ENCODE measurements around the gene MYO5A. TPM values are rescaled to one million over a fixed set of nuclear protein-coding genes. Genes with fewer than 3 reads are reported as not detected.

Gene MYO5A
- total RNA-seq, 1 experiment from 2014 or later, result 29.2 TPM

DNA sequence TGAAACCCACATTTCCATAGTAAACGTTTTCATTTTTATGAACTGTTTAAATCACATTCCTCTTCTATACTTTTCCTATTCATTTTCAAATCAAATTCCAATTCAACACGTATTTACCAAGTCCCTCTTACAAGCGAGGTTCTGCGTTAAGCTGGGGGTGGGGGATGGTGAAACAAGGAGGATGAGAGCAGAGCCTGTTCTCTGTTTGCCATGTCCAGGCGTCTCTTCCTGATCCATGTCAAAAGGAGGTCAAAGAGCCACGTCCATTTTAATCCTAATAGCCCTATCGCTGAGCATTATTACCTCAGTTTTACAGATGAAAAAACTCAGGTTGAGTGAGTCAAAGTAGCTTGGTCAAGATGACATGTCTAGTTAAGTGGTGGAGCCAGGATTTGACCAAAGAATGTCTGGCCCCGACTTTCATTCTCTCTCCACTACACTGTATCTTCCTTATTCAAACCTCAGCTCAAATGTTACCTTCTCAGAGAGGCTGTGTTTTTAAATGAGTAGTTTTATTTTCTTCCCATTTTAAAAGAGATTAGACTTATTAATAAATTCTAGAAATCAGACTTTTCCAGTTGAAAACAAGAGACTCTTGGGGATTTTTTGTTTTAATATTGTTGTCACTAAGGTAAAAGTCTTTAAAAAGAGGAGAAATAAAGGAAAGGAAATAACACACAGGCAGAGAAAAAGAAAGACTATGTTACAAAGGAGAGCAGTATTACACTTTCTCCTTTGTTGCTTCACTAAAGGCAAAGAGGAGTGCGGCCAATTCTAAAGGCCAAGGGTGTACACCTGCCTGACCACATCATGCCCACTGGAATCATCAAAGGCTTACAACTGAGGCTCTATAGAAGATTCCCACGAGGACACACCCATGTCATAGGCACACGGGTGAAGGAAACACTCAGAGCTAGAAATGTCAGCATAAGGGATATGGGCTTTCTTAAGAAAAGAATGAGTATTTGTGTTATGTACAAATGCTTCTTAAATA is 42.4 kb downstream of the MYO5A start (continued):
- TF ChIP-seq, protein P1, sequence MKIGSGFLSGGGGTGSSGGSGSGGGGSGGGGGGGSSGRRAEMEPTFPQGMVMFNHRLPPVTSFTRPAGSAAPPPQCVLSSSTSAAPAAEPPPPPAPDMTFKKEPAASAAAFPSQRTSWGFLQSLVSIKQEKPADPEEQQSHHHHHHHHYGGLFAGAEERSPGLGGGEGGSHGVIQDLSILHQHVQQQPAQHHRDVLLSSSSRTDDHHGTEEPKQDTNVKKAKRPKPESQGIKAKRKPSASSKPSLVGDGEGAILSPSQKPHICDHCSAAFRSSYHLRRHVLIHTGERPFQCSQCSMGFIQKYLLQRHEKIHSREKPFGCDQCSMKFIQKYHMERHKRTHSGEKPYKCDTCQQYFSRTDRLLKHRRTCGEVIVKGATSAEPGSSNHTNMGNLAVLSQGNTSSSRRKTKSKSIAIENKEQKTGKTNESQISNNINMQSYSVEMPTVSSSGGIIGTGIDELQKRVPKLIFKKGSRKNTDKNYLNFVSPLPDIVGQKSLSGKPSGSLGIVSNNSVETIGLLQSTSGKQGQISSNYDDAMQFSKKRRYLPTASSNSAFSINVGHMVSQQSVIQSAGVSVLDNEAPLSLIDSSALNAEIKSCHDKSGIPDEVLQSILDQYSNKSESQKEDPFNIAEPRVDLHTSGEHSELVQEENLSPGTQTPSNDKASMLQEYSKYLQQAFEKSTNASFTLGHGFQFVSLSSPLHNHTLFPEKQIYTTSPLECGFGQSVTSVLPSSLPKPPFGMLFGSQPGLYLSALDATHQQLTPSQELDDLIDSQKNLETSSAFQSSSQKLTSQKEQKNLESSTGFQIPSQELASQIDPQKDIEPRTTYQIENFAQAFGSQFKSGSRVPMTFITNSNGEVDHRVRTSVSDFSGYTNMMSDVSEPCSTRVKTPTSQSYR (CRISPR knock-in tag; IDR thresholded peaks at IDR 0.05), result no peak
- TF ChIP-seq TEAD1 (CRISPR knock-in tag; IDR thresholded peaks at IDR 0.05) (no peak), TCF7 (CRISPR knock-in tag; IDR thresholded peaks at IDR 0.05; ENCODE audit: low read depth) (no peak), ZNF121 (CRISPR knock-in tag; IDR thresholded peaks at IDR 0.05) (no peak), JUN (CRISPR knock-in tag; IDR thresholded peaks at IDR 0.05) (no peak), NR1H2 (CRISPR knock-in tag; IDR thresholded peaks at IDR 0.05) (no peak), USF2 (CRISPR knock-in tag; IDR thresholded peaks at IDR 0.05) (no peak)
- TF ChIP-seq, protein P2, sequence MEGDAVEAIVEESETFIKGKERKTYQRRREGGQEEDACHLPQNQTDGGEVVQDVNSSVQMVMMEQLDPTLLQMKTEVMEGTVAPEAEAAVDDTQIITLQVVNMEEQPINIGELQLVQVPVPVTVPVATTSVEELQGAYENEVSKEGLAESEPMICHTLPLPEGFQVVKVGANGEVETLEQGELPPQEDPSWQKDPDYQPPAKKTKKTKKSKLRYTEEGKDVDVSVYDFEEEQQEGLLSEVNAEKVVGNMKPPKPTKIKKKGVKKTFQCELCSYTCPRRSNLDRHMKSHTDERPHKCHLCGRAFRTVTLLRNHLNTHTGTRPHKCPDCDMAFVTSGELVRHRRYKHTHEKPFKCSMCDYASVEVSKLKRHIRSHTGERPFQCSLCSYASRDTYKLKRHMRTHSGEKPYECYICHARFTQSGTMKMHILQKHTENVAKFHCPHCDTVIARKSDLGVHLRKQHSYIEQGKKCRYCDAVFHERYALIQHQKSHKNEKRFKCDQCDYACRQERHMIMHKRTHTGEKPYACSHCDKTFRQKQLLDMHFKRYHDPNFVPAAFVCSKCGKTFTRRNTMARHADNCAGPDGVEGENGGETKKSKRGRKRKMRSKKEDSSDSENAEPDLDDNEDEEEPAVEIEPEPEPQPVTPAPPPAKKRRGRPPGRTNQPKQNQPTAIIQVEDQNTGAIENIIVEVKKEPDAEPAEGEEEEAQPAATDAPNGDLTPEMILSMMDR (IDR thresholded peaks at IDR 0.05), result no peak
- TF ChIP-seq, protein P3, sequence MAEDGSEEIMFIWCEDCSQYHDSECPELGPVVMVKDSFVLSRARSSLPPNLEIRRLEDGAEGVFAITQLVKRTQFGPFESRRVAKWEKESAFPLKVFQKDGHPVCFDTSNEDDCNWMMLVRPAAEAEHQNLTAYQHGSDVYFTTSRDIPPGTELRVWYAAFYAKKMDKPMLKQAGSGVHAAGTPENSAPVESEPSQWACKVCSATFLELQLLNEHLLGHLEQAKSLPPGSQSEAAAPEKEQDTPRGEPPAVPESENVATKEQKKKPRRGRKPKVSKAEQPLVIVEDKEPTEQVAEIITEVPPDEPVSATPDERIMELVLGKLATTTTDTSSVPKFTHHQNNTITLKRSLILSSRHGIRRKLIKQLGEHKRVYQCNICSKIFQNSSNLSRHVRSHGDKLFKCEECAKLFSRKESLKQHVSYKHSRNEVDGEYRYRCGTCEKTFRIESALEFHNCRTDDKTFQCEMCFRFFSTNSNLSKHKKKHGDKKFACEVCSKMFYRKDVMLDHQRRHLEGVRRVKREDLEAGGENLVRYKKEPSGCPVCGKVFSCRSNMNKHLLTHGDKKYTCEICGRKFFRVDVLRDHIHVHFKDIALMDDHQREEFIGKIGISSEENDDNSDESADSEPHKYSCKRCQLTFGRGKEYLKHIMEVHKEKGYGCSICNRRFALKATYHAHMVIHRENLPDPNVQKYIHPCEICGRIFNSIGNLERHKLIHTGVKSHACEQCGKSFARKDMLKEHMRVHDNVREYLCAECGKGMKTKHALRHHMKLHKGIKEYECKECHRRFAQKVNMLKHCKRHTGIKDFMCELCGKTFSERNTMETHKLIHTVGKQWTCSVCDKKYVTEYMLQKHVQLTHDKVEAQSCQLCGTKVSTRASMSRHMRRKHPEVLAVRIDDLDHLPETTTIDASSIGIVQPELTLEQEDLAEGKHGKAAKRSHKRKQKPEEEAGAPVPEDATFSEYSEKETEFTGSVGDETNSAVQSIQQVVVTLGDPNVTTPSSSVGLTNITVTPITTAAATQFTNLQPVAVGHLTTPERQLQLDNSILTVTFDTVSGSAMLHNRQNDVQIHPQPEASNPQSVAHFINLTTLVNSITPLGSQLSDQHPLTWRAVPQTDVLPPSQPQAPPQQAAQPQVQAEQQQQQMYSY (CRISPR knock-in tag; IDR thresholded peaks at IDR 0.05), result no peak

GRCh38 chr15:52485290-52485689 is 43.4 kb downstream of the MYO5A start:
- Mint-ChIP-seq H3K4me1 (peaks cover 55% of the 10 kb centered on the region), H3K9me3 (no peaks in the 10 kb centered on the region), H3K36me3 (no peaks in the 10 kb centered on the region), H3K27me3 (ENCODE audit: low read depth) (no peaks in the 10 kb centered on the region), H3K27ac (no peak overlapping the region), H3K4me3 (no peak overlapping the region)
- DNase-seq (ENCODE audit: low spot score), result no peak
- ATAC-seq, result no peak
- ChIA-PET POLR2A (no interaction called here), CTCF (no interaction called here)
- TF ChIP-seq E2F1 (CRISPR knock-in tag; IDR thresholded peaks at IDR 0.05) (no peak), ZNF396 (CRISPR knock-in tag; IDR thresholded peaks at IDR 0.05; ENCODE audit: borderline replicate concordance) (no peak), ZNF423 (CRISPR knock-in tag; IDR thresholded peaks at IDR 0.05) (no peak), PRRX2 (CRISPR knock-in tag; IDR thresholded peaks at IDR 0.05) (no peak), NFATC4 (CRISPR knock-in tag; IDR thresholded peaks at IDR 0.05) (no peak), FOXJ3 (CRISPR knock-in tag; IDR thresholded peaks at IDR 0.05; ENCODE audit: borderline replicate concordance) (no peak), FOXK1 (CRISPR knock-in tag; IDR thresholded peaks at IDR 0.05) (no peak), CDX4 (CRISPR knock-in tag; IDR thresholded peaks at IDR 0.05; ENCODE audit: borderline replicate concordance) (no peak), ZNF416 (CRISPR knock-in tag; IDR thresholded peaks at IDR 0.05) (no peak)
- TF ChIP-seq, protein P4, sequence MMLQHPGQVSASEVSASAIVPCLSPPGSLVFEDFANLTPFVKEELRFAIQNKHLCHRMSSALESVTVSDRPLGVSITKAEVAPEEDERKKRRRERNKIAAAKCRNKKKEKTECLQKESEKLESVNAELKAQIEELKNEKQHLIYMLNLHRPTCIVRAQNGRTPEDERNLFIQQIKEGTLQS (CRISPR knock-in tag; conservative IDR thresholded peaks at IDR 0.05), result no peak
